ENCODE measurements around the gene TSR3. TPM values are rescaled to one million over a fixed set of nuclear protein-coding genes. Genes with fewer than 3 reads are reported as not detected.

TSR3 gene
- total and polyA plus RNA-seq, 3 donors from 2014 or later, result 40.9 to 89.5 (median 79.4) TPM

DNA sequence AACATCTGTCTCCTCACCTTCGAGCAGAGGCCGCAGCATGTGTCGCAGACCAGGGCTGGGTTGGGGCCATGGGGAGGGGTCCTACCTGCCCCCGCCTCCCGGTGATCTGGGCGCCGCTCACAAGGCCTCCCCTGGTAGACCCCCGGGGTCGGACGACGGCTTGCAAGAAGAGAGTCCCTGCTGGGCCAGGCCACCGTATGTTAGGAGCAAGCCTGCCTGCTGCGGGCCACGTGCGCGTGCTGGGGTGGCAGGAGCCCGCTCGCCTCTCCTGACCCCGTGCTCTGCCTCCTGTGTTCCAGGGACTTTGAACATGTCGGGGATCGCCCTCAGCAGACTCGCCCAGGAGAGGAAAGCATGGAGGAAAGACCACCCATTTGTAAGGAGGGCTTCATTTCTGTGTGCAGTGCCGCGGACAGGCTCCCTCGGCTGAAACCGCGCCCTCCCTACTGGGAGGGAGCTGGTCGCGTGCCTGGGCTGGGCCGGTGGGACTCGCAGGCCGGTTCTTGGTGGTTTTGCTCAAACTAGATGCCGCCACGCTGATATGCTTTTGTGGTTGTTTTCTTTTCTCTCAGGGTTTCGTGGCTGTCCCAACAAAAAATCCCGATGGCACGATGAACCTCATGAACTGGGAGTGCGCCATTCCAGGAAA is 37.8 kb downstream of the TSR3 start:
- no peaks in the 10 kb centered on the region for H3K36me3 ChIP-seq (ENCODE audit: low read depth, missing control alignments)
- H3K4me1 ChIP-seq, result peaks cover 24% of the 10 kb centered on the region
- H3K4me3 ChIP-seq, result no peak overlapping the region
- 89 to 91% methylated on average over 8 to 37 of the region's 38 CpGs for WGBS, 2 donors
- no peak overlapping the region for H3K27ac ChIP-seq
- intact Hi-C loops (cut with DNase I; ENCODE audit: low total_unique reads), result no loop called here
- no peak for TF ChIP-seq POLR2A (IDR thresholded peaks at IDR 0.05)
- no peak for TF ChIP-seq CTCF (IDR thresholded peaks at IDR 0.05)
- no peaks in the 10 kb centered on the region for H3K9me3 ChIP-seq
- no peaks in the 10 kb centered on the region for H3K27me3 ChIP-seq
- no peak for DNase-seq

GRCh38 chr16:1312903-1313302 is 38.8 kb downstream of the TSR3 start:
- Histone ChIP-seq H3K36me3 (ENCODE audit: low read depth, missing control alignments) (no peaks in the 10 kb centered on the region), H3K27ac (no peak overlapping the region), H3K4me3 (no peak overlapping the region), H3K27me3 (no peaks in the 10 kb centered on the region), H3K9me3 (no peaks in the 10 kb centered on the region), H3K4me1 (peaks cover 24% of the 10 kb centered on the region)
- no peak for DNase-seq
- intact Hi-C loops (cut with DNase I; ENCODE audit: low total_unique reads), result no loop called here
- 83 to 86% methylated on average over 5 to 15 of the region's 15 CpGs for WGBS, 2 donors
- TF ChIP-seq POLR2A (IDR thresholded peaks at IDR 0.05), result no peak
- TF ChIP-seq CTCF (IDR thresholded peaks at IDR 0.05), result no peak

GRCh38 chr16:1312467-1312816 is 39.2 kb downstream of the TSR3 start:
- no peaks in the 10 kb centered on the region for H3K9me3 ChIP-seq
- intact Hi-C loops (cut with DNase I; ENCODE audit: low total_unique reads), result no loop called here
- H3K27me3 ChIP-seq, result no peaks in the 10 kb centered on the region
- H3K4me3 ChIP-seq, result no peak overlapping the region
- H3K4me1 ChIP-seq, result peaks cover 24% of the 10 kb centered on the region
- H3K36me3 ChIP-seq (ENCODE audit: low read depth, missing control alignments), result no peaks in the 10 kb centered on the region
- TF ChIP-seq CTCF (IDR thresholded peaks at IDR 0.05), result no peak
- no peak for TF ChIP-seq POLR2A (IDR thresholded peaks at IDR 0.05)
- H3K27ac ChIP-seq, result no peak overlapping the region
- no peak for DNase-seq
- 62 to 68% methylated on average over 3 to 16 of the region's 16 CpGs for WGBS, 2 donors

- DNase-seq, result peak; percentile 77
- Histone ChIP-seq H3K4me1 (peaks cover 24% of the 10 kb centered on the region), H3K27me3 (no peaks in the 10 kb centered on the region), H3K27ac (peak overlapping the region in 1 of 2 donors; percentile 11), H3K9me3 (no peaks in the 10 kb centered on the region), H3K4me3 (peak overlapping the region in 1 of 2 donors; percentile 7), H3K36me3 (ENCODE audit: low read depth, missing control alignments) (no peaks in the 10 kb centered on the region)
- intact Hi-C loops (cut with DNase I; ENCODE audit: low total_unique reads), result no loop called here
- TF ChIP-seq CTCF (IDR thresholded peaks at IDR 0.05), result no peak
- TF ChIP-seq POLR2A (IDR thresholded peaks at IDR 0.05), result no peak
- 26% methylated on average over 29 of the region's 35 CpGs; no CpG with 5 or more reads in 1 of the 2 donors for WGBS, 2 donors
These were observed 39.8 kb downstream of the TSR3 start for GRCh38 chr16:1311738-1312466.

Measured in testis (tissue), 3 donors.